Kidney (tissue), 14 donors: Measurements from ENCODE around the gene CADPS. TPM values are rescaled to one million over a fixed set of nuclear protein-coding genes. Genes with fewer than 3 reads are reported as not detected.

Source experiments
- DNase-seq, 5 donors: peaks; one replicate each; pipeline ENCODE4 v3.0.0-alpha.2; 2013 to 2020
- FAIRE-seq: peaks from 2 replicates; lab custom pipeline; 2012; peaks lifted over from hg19 to GRCh38; lab: Jason Lieb, UNC
- H3K27ac ChIP-seq, 2 donors: one replicate each; pipeline ENCODE4 v1.7.0; 2013; ENCODE audit warnings: low read depth in 2 of 2, low read length in 2 of 2, inconsistent platforms in 1 of 2
- H3K27me3 ChIP-seq: one replicate; pipeline ENCODE4 v1.7.1; 2013; ENCODE audit warnings: low read length, inconsistent platforms; ENCODE audit not compliant: control insufficient read depth, insufficient read depth
- H3K36me3 ChIP-seq, 3 donors: one replicate each; pipeline versions ENCODE4 v1.7.0 to v1.7.1; 2013; ENCODE audit warnings: low read length in 3 of 3, control low read depth in 1 of 3, inconsistent platforms in 1 of 3; ENCODE audit not compliant: insufficient read depth in 3 of 3, control insufficient read depth in 2 of 3
- H3K4me1 ChIP-seq, 3 donors: one replicate each; pipeline versions ENCODE4 v1.7.0 to v1.7.1; 2013; ENCODE audit warnings: low read length in 3 of 3, inconsistent platforms in 1 of 3, low read depth in 1 of 3; ENCODE audit not compliant: control insufficient read depth in 2 of 3, insufficient read depth in 2 of 3
- H3K4me3 ChIP-seq, 3 donors: one replicate each; pipeline versions ENCODE4 v1.7.0 to v1.8.1; 2013; ENCODE audit warnings: low read length in 3 of 3, control low read depth in 1 of 3, inconsistent platforms in 1 of 3
- H3K9ac ChIP-seq, 3 donors: one replicate each; pipeline versions ENCODE4 v1.7.0 to v1.7.1; 2013; ENCODE audit warnings: low read length in 3 of 3, control low read depth in 1 of 3, inconsistent platforms in 1 of 3
- H3K9me3 ChIP-seq, 3 donors: one replicate each; pipeline versions ENCODE4 v1.7.0 to v1.7.1; 2013; ENCODE audit warnings: low read length in 3 of 3, control low read depth in 1 of 3, inconsistent platforms in 1 of 3; ENCODE audit not compliant: control insufficient read depth in 2 of 3, insufficient read depth in 1 of 3
- intact Hi-C: fragments of 100-400 bp; cut with DNase I; formaldehyde crosslinking; loops from one replicate; pipeline ENCODE4 v1.11.1; 2022
- polyA plus RNA-seq: library from polyadenylated mRNA; stranded (reverse); fragments of 350-450 nt; fragmentation: Illumina TruSeq; extraction: RNeasy Lipid Tissue Mini Kit (QIAGEN cat#74804); gene quantifications from one replicate; pipeline ENCODE4 v1.2.3, GENCODE V29; 2014; ENCODE audit warnings: low read depth, low replicate concordance; ENCODE audit not compliant: insufficient read depth
- total RNA-seq: library from RNA; stranded (reverse); fragmentation: NEBNext Ultra II Directional; extraction: Animal tissue kit (Norgen Biotek cat#: 25700); gene quantifications from one replicate; pipeline ENCODE4 v1.2.1, GENCODE V29; 2021
- TF ChIP-seq, protein P1 (sequence below): IDR thresholded peaks from 3 replicates; pipeline ENCODE4 v1.5.1; 2012; ENCODE audit warnings: mild to moderate bottlenecking, moderate library complexity, borderline replicate concordance; ENCODE audit not compliant: insufficient read depth; ENCODE audit errors: extremely low read depth
- donor health status: control.
- donor health status: control.
- donor health status: control.
- donor health status: control.
- donor health status: control.
- donor health status: DM: yes; HTN: yes; CAD: no.
- donor health status: Normal renal cell carcinoma (clear cell type).

CADPS gene
- total and polyA plus RNA-seq, 2 donors from 2014 or later = 0.98 TPM; not detected in 1

DNA sequence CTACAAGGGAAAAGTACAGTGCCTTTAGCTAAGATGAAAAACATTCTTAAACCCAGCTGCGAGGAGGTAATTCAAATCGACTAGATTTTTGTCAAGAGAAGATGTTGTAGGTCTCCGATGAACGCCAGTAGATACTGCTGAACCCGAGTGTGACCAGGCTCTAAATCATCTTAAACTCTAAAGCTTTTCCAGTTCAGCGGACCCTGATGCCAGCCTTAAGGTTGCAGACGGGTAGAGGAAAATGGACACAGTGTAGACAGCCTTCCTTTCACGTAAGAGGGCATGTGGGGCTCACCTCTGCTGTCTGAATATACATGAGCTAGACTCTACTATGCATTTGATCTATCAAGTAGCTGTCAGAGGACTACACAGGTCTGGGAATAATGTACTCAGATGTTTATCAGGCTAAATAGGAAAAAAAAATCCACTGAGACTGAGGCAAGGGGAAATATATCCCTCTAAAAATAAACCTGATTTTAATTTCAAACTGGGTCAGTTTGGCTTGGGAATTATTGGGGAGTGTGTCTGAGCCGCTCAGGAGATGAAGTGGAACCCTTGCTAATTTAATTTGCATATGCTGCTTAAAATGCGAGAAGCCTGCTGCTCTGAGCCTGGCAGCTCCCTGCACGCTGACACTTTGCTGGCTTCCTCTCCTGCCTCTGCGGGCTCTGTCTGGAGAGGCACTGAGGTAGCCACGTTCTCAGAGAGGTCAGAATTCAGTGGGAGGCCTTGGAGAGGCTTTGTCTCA lies 151.9 kb downstream of the CADPS start:
- peak in 3 of 5 donors; percentile 11 to 57 (median 32) for DNase-seq

GRCh38 chr3:62722344-62722743 lies 152.9 kb downstream of the CADPS start:
- no peak for FAIRE-seq
- Histone ChIP-seq H3K27me3 (no peaks in the 10 kb centered on the region), H3K4me3 (no peak overlapping the region), H3K9me3 (no peaks in the 10 kb centered on the region), H3K27ac (no peak overlapping the region), H3K9ac (no peak overlapping the region), H3K4me1 (peaks cover 0 to 2% (median 0%) of the 10 kb centered on the region in 3 donors), H3K36me3 (no peaks in the 10 kb centered on the region)
- intact Hi-C loops = no loop called here
- TF ChIP-seq, protein P1, sequence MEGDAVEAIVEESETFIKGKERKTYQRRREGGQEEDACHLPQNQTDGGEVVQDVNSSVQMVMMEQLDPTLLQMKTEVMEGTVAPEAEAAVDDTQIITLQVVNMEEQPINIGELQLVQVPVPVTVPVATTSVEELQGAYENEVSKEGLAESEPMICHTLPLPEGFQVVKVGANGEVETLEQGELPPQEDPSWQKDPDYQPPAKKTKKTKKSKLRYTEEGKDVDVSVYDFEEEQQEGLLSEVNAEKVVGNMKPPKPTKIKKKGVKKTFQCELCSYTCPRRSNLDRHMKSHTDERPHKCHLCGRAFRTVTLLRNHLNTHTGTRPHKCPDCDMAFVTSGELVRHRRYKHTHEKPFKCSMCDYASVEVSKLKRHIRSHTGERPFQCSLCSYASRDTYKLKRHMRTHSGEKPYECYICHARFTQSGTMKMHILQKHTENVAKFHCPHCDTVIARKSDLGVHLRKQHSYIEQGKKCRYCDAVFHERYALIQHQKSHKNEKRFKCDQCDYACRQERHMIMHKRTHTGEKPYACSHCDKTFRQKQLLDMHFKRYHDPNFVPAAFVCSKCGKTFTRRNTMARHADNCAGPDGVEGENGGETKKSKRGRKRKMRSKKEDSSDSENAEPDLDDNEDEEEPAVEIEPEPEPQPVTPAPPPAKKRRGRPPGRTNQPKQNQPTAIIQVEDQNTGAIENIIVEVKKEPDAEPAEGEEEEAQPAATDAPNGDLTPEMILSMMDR = no peak
- DNase-seq = no peak

More for the DNA sequence above, 151.9 kb downstream of the CADPS start:
- Histone ChIP-seq H3K9me3 (no peaks in the 10 kb centered on the region), H3K4me3 (no peak overlapping the region), H3K27me3 (no peaks in the 10 kb centered on the region), H3K27ac (no peak overlapping the region), H3K9ac (no peak overlapping the region), H3K4me1 (peaks cover 0 to 2% (median 0%) of the 10 kb centered on the region in 3 donors), H3K36me3 (no peaks in the 10 kb centered on the region)
- TF ChIP-seq, protein P1 = no peak
- FAIRE-seq = no peak
- intact Hi-C loops = no loop called here

DNA sequence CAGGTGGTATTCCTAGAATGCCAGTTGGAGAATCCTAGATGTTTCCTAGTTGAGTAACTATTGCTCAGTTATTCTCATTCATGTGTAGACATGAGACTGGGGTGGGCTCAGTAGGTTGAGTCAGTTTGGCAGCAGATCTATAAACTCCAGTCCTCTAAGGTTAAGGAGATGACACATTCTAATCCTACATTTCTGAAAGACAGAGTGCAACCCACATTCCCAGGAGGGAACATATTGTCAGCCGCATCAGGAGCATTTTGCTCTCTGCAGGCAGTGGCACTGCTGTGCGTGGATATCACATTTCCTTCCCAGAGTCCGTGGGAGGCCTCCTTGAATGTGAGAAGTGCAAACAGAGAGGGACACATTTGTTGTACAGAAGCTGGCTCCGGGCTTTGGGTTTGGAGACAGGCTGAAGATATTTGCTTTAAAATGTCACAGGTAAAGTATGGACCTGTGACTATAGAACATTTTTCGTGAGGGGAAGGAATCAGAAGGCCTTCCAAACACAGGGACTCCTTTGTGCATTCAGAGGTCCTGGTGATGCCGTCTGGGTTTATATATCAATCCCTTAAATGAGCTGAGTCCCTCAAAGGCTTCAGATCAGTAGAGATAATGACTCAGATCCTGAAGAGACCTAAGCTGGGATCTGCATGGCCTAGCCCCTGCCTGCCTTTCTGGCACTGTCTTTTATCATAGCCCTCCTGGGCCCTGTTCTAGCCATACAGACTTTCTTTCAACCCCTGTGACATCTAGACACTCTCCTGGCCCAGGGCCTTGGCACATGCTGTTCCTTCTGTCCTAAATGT lies 156.5 kb downstream of the CADPS start:
- no peak for FAIRE-seq
- intact Hi-C loops = no loop called here

More for the DNA sequence above, 156.5 kb downstream of the CADPS start:
- no peak overlapping the region for H3K9ac ChIP-seq
- H3K4me3 ChIP-seq = no peak overlapping the region
- H3K4me1 ChIP-seq = peaks cover 0 to under 1% (median 0%) of the 10 kb centered on the region in 3 donors
- TF ChIP-seq, protein P1 = no peak
- DNase-seq = peak in 3 of 5 donors; percentile 24 to 45 (median 34)
- no peaks in the 10 kb centered on the region for H3K27me3 ChIP-seq
- H3K27ac ChIP-seq = no peak overlapping the region
- H3K36me3 ChIP-seq = no peaks in the 10 kb centered on the region
- H3K9me3 ChIP-seq = no peaks in the 10 kb centered on the region
